ENCODE results near the gene SNRNP70.

The SNRNP70 gene

GRCh38 chr19:49102303-49102702 lies 17.1 kb downstream of the SNRNP70 start:
- DNase-seq = no peak

GRCh38 chr19:49103331-49104085 lies 18.3 kb downstream of the SNRNP70 start:
- DNase-seq = no peak

GRCh38 chr19:49104229-49104864 lies 19.1 kb downstream of the SNRNP70 start:
- no peak for DNase-seq

- DNase-seq = peak; percentile 40 to 66
Measured at GRCh38 chr19:49106648-49107135, 21.4 kb downstream of the SNRNP70 start.

GRCh38 chr19:49107625-49108459 lies 22.6 kb downstream of the SNRNP70 start:
- DNase-seq = no peak

GRCh38 chr19:49109051-49109450 lies 23.8 kb downstream of the SNRNP70 start:
- no peak for DNase-seq

GRCh38 chr19:49109569-49110233 lies 24.4 kb downstream of the SNRNP70 start:
- DNase-seq = no peak

GRCh38 chr19:49110567-49110966 lies 25.3 kb downstream of the SNRNP70 start:
- no peak for DNase-seq

- DNase-seq = no peak
Measured at GRCh38 chr19:49111218-49111998, 26.2 kb downstream of the SNRNP70 start.

GRCh38 chr19:49113762-49114629 lies 28.7 kb downstream of the SNRNP70 start, which contains the start of gene LIN7B:
Gene LIN7B, plus strand, starts transcription at chr19:49114370. Its CDS starts 35 bp downstream, at chr19:49114405.
- peak; percentile 43 to 81 for DNase-seq

- peak; percentile 28 to 53 for DNase-seq
Measured at GRCh38 chr19:49114630-49115363, 29.5 kb downstream of the SNRNP70 start.

- no peak for DNase-seq
Measured at GRCh38 chr19:49116544-49116943, 31.3 kb downstream of the SNRNP70 start.

GRCh38 chr19:49117677-49118564 lies 32.7 kb downstream of the SNRNP70 start:
- no peak for DNase-seq

- peak; percentile 94 to 95 for DNase-seq
Measured at GRCh38 chr19:49118565-49119410, 33.5 kb downstream of the SNRNP70 start, which contains the start of gene C19orf73. Gene C19orf73, minus strand, starts transcription at chr19:49119143. Its CDS starts 121 bp downstream, at chr19:49119022.

- DNase-seq = no peak
Measured at GRCh38 chr19:49119411-49120324, 34.4 kb downstream of the SNRNP70 start, which contains the start of gene PPFIA3. Gene PPFIA3, plus strand, starts transcription at chr19:49119544. Its CDS starts 8,330 bp downstream, at chr19:49127874.

GRCh38 chr19:49120325-49120683 lies 35.1 kb downstream of the SNRNP70 start:
- no peak for DNase-seq

- no peak for DNase-seq
Measured at GRCh38 chr19:49120868-49121267, 35.6 kb downstream of the SNRNP70 start.
